HFFc6 (cell line): Measurements from ENCODE around the gene GRB10. TPM values are rescaled to one million over a fixed set of nuclear protein-coding genes. Genes with fewer than 3 reads are reported as not detected.

Source experiments
- DNase-seq: peaks from one replicate; pipeline ENCODE4 v3.0.0-alpha.2; 2018
- H3K27ac Mint-ChIP-seq: 2 replicates; pipeline ENCODE4 v1.8.0; 2020; ENCODE audit warnings: mild to moderate bottlenecking, mixed read lengths
- H3K27me3 Mint-ChIP-seq: 2 replicates; pipeline ENCODE4 v1.8.0; 2021; ENCODE audit warnings: mild to moderate bottlenecking, moderate library complexity, mixed read lengths; ENCODE audit not compliant: insufficient read depth
- H3K36me3 Mint-ChIP-seq: 2 replicates; pipeline ENCODE4 v1.8.0; 2021; ENCODE audit warnings: low read depth, mixed read lengths
- H3K4me1 Mint-ChIP-seq: 2 replicates; pipeline ENCODE4 v1.8.0; 2020; ENCODE audit warnings: low read depth, mixed read lengths
- H3K4me3 Mint-ChIP-seq: 2 replicates; pipeline ENCODE4 v1.8.0; 2020; ENCODE audit warnings: mild to moderate bottlenecking, moderate library complexity, mixed read lengths
- H3K9me3 Mint-ChIP-seq: 2 replicates; pipeline ENCODE4 v1.8.0; 2020; ENCODE audit warnings: mild to moderate bottlenecking, mixed read lengths
- total RNA-seq, 6 experiments: library from RNA; stranded (reverse); fragmentation: NEBNext Ultra II Directional; extraction: Animal tissue kit (Norgen Biotek cat#: 25700); gene quantifications; 2 replicates in 1 of 6; 3 replicates in 5 of 6; pipeline ENCODE4 v1.2.3, GENCODE V29; 2021
- TF ChIP-seq, protein P1 (sequence below): fragments of 200-600 bp; sonication (generic); IDR thresholded peaks from 2 replicates; pipeline ENCODE4 v1.5.0; 2021; ENCODE audit warnings: antibody characterized with exemption, mild to moderate bottlenecking

GRB10 gene
- total RNA-seq, 6 experiments from 2014 or later = 13.6 to 17.8 (median 14.8) TPM

DNA sequence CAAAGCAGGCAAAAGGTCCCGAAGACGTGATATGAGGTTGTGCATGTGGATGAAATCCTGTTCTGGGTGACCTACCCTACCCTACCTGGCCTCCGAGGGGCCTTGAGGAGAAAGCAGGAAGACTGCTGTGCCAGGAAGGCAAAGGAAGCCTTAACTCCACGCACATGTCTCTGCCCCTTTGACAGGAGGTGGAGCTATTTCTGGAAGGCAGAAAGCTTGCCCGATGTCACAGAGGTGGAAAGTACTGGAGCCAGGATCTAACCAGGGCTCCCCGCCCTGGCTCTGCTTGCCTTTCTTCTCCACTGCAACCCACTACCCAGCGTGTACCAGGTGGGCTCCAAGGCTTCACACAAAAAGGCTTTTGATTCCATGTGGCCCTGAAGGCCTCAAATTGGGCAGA is 151.1 kb downstream of the GRB10 start:
- TF ChIP-seq, protein P1, sequence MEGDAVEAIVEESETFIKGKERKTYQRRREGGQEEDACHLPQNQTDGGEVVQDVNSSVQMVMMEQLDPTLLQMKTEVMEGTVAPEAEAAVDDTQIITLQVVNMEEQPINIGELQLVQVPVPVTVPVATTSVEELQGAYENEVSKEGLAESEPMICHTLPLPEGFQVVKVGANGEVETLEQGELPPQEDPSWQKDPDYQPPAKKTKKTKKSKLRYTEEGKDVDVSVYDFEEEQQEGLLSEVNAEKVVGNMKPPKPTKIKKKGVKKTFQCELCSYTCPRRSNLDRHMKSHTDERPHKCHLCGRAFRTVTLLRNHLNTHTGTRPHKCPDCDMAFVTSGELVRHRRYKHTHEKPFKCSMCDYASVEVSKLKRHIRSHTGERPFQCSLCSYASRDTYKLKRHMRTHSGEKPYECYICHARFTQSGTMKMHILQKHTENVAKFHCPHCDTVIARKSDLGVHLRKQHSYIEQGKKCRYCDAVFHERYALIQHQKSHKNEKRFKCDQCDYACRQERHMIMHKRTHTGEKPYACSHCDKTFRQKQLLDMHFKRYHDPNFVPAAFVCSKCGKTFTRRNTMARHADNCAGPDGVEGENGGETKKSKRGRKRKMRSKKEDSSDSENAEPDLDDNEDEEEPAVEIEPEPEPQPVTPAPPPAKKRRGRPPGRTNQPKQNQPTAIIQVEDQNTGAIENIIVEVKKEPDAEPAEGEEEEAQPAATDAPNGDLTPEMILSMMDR = no peak
- no peak for DNase-seq
- H3K36me3 Mint-ChIP-seq = peaks cover 5% of the 10 kb centered on the region; the same call in 1 of the 2 replicates
- H3K4me1 Mint-ChIP-seq = peaks cover 15% of the 10 kb centered on the region
- H3K9me3 Mint-ChIP-seq = 0 out of 2 replicates have a peak, but pooled peaks cover 4% of the 10 kb centered on the region
- H3K27me3 Mint-ChIP-seq = peaks cover 3% of the 10 kb centered on the region; the same call in 1 of the 2 replicates
- H3K27ac Mint-ChIP-seq = no peak overlapping the region
- no peak overlapping the region for H3K4me3 Mint-ChIP-seq

DNA sequence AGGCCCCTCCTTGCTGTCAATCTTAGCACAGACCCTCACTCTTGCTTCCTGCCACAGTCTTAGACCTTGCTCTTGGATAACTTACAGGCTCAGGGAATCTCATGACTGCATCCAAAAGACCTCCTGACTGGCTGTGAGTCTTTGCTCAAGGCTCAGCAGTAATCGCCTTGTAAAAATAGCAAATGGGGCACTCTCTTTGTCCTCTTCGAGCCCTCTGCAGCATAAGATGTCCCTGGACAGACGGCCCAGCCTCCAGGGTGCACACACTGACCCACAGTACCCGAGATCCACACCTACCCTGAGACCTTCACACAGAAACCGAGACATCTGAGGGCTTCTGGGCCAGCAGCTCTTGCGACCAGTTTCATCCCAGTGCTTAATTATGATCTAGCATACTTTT is 151.6 kb downstream of the GRB10 start:
- Mint-ChIP-seq H3K9me3 (0 out of 2 replicates have a peak, but pooled peaks cover 4% of the 10 kb centered on the region), H3K4me1 (peaks cover 15% of the 10 kb centered on the region), H3K27me3 (peaks cover 3% of the 10 kb centered on the region; the same call in 1 of the 2 replicates), H3K36me3 (peaks cover 5% of the 10 kb centered on the region; the same call in 1 of the 2 replicates), H3K4me3 (no peak overlapping the region), H3K27ac (no peak overlapping the region)
- TF ChIP-seq, protein P1 = no peak
- no peak for DNase-seq

DNA sequence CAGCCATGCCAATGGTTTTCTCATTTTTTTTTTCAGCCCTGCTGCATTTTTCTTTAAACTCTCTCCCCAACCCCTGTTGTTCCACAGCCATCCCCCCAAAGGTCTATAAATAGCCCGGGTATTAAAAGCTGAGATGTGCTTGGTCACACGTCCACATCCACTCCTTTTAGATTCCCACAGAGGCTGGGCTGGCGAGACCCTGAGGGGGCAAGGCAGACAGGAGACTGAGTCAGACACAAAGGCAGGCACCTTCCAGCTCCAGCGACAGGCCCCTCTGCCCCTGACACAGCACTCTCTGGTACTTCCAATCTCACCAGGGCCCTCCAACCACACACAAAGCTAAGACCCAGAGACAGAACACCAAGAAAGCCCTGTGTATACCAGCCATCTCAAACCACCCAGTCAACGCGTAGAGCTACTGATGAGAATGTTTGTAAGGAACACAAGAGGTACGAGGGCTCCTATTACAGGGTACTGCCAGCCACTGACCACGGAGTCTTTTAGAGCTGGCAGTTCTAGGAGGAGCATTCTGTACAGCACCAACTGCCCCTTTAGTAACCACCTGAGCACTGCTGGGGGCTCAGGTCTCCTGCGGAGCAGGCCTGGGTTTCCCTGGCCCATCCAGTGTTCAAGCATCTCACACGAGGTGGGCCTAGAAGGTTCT is 153.3 kb downstream of the GRB10 start:
- TF ChIP-seq, protein P1 = no peak
- Mint-ChIP-seq H3K9me3 (no peaks in the 10 kb centered on the region), H3K27me3 (no peaks in the 10 kb centered on the region; the same call in 1 of the 2 replicates), H3K27ac (no peak overlapping the region), H3K4me3 (no peak overlapping the region), H3K36me3 (no peaks in the 10 kb centered on the region), H3K4me1 (peaks cover 9% of the 10 kb centered on the region)
- no peak for DNase-seq

DNA sequence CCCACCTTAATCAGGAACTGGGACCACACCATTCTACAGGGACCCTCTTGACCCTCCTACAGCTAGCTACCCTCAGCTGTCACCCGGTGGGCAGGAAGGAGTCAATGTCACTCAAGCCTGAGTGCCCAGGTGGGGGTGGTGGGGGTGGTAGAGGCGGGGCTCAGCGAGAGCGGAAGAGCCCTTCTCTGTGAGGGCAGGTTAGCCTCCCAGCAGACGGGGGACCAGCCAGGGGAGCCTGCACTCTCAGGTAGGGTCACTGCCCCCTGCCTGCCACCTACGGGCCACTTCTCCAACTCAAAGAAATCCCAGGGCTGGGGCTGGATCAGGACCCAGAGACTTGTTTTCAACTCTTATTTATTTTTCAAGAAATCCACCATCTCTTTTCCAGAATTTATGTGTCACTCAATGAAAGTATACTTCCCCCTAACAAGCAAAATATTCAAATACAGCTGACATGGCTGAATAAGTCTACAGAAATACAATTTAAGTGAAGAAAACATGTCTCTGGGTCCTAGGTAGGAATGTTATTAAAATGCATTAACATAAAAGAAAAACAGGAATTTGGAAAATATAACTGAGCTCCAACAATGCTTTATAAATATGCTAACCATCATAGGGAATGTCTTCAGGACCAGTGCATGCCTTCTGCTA is 154.1 kb downstream of the GRB10 start:
- no peaks in the 10 kb centered on the region; the same call in 1 of the 2 replicates for H3K27me3 Mint-ChIP-seq
- no peak overlapping the region for H3K27ac Mint-ChIP-seq
- DNase-seq = no peak
- H3K36me3 Mint-ChIP-seq = no peaks in the 10 kb centered on the region
- H3K4me1 Mint-ChIP-seq = peaks cover 8% of the 10 kb centered on the region
- TF ChIP-seq, protein P1 = no peak
- H3K9me3 Mint-ChIP-seq = no peaks in the 10 kb centered on the region
- H3K4me3 Mint-ChIP-seq = no peak overlapping the region

DNA sequence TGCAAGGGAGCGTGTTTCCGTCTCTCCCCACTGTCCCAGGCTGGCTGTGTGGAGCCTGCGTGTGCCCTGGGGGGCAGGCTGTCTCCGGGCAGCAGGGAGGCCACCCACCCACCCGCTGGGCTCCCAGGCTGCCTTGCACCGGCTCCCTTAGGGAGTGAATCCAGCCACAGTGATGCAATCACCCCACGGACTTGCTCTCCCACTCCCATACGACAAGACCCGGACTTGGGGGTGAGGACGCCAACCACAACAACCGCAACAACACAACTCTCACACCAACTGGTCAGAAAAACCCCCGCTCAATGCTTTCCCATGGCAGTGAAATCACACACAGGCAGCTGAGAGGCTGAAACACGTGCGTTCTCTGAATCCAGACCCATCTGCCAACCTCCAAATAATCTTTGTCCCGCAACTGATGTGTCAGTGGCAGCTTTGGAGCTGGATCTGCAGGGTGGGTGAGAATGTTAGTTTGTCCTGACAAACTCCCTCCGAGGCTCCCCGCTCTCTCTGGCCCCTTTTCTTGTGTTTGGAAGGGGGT is 154.8 kb downstream of the GRB10 start:
- H3K4me3 Mint-ChIP-seq = no peak overlapping the region
- H3K4me1 Mint-ChIP-seq = peaks cover under 1% of the 10 kb centered on the region
- TF ChIP-seq, protein P1 = no peak

More for the DNA sequence above, 154.8 kb downstream of the GRB10 start:
- DNase-seq = no peak
- Mint-ChIP-seq H3K27me3 (no peaks in the 10 kb centered on the region; the same call in 1 of the 2 replicates), H3K27ac (no peak overlapping the region), H3K36me3 (no peaks in the 10 kb centered on the region), H3K9me3 (no peaks in the 10 kb centered on the region)
